ENCODE measurements around the gene STK26. TPM values are rescaled to one million over a fixed set of nuclear protein-coding genes. Genes with fewer than 3 reads are reported as not detected.
"Not testable (repeated sequence)": the region's sequence is repeated elsewhere in the genome, so short reads cannot be mapped to it uniquely, and the experiment has no call there.

STK26 gene
- polyA plus RNA-seq (ENCODE audit: insufficient read length in 3 of 3): 1 to 10 TPM; 7.1 to 10.0 (median 8.7) TPM
- long read RNA-seq, donor 1, partial matches to known transcripts: 0 of 1 reads
- long read RNA-seq, donor 1, other reads (novel, unspliced or antisense): 0 of 1 reads
- long read RNA-seq, donor 2, partial matches to known transcripts: 0 of 1 reads
- long read RNA-seq, donor 2, other reads (novel, unspliced or antisense): 0 of 1 reads
- long read RNA-seq, donor 3, partial matches to known transcripts: 0 of 2 reads
- long read RNA-seq, donor 3, other reads (novel, unspliced or antisense): 0 of 2 reads
- long read RNA-seq, donor 4: 0 reads
- long read RNA-seq, donor 5: 0 reads
- long read RNA-seq, donor 6: 0 reads
- long read RNA-seq, donor 7: 0 reads
- long read RNA-seq, donor 8, partial matches to known transcripts: 0 of 1 reads
- long read RNA-seq, donor 8, other reads (novel, unspliced or antisense): 0 of 1 reads
- long read RNA-seq, donor 9, partial matches to known transcripts: 0 of 5 reads
- long read RNA-seq, donor 9, other reads (novel, unspliced or antisense): 0 of 5 reads
- long read RNA-seq, donor 10, partial matches to known transcripts: 0 of 2 reads
- long read RNA-seq, donor 10, other reads (novel, unspliced or antisense): 0 of 2 reads
- long read RNA-seq, donor 11: 0 reads
- long read RNA-seq, donor 12, partial matches to known transcripts: 0 of 3 reads
- long read RNA-seq, donor 12, other reads (novel, unspliced or antisense): 0 of 3 reads
- long read RNA-seq, donor 13: 0 reads
- long read RNA-seq, donor 14, partial matches to known transcripts: 0 of 2 reads
- long read RNA-seq, donor 14, other reads (novel, unspliced or antisense): 0 of 2 reads
- long read RNA-seq, donor 15, partial matches to known transcripts: 0 of 2 reads
- long read RNA-seq, donor 15, other reads (novel, unspliced or antisense): 0 of 2 reads
- long read RNA-seq, donor 16: 0 reads

DNA sequence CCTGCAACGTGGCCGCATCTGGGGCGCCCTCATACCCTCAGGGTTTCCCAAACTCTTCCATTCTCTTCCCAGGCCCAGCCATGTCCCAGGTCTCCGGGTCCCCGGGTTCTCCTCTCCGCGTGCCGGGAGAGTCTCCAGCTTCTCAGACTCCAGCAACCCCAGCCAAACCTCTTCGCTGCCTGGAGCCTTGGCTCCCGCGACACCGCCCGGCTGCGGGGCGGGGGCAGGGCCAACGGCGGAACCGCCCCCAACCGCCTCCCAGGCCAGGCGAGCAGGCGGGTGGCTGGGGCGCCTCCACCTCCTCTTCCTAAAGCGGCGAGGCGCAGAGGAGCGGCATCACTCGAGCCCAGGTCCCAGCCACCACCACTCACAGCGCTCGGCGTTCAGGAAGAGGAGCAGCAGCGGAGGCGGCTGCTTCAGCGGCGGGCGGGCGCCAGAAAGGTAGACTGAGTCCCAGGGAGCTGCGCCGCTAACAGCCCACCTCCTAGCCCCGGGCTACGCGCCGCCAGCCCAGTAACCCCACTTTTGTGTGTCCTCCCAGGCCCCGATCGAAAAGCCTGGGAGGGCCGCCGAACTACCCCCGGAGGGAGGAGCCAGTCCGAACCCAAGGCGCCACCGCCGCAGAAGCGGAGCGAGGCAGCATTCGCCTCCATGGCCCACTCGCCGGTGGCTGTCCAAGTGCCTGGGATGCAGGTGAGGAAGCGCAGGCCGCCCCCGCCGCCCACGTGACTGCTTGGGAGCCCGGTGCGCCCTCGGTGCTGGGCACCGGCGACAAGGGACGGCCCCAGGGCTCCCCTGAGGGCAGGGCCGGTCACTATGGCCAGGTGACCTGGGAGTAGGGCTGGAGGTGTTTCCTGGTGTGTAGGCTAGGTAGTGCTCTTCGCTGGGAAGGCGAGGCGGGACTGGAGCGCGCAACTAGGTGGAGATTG, at the start of gene STK26:
TSS of gene STK26 (plus strand) at position 336 of the 929 bp plus-strand sequence. CDS start at position 652, 316 bp downstream.
- DNase-seq: peak; percentile 37

DNA sequence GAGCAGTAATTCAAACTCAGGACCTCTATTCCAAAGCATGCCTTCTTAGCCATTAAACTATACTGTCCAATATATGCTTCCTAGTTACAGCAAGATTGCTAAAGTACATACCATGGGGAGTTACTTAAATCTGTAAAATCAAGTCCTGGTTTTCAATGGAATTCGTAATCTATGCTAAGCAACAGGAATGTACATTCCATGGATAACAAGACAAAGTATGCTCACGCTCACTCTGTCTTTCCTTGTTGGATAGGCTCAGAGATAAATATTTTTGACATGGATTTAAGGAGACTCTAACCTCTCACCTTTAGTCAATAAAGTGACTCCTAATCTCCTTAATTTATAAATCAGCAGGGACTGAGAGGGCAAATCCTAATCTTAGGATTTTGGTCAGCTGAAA, 47.3 kb upstream of the STK26 start:
- no peak for DNase-seq

DNA sequence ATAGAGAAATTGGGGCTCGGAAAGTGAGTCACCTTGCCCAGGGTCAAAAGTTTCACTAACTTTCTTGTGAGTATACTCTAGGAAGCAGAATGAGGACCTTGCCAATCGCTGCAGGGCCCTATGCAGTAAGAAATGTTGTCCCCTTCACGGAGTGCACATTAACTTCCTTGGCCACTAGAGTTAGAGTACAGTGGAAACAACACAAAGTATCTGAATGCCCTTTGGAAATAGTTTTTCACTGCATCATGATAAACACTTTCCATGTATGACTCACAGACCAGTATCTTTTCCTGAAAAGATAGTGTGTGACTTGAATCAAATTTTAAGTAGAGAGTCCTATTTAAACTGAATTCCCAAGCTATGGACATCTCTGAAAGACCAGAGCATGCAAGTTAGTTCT, 45.5 kb upstream of the STK26 start:
- no peak for DNase-seq

DNA sequence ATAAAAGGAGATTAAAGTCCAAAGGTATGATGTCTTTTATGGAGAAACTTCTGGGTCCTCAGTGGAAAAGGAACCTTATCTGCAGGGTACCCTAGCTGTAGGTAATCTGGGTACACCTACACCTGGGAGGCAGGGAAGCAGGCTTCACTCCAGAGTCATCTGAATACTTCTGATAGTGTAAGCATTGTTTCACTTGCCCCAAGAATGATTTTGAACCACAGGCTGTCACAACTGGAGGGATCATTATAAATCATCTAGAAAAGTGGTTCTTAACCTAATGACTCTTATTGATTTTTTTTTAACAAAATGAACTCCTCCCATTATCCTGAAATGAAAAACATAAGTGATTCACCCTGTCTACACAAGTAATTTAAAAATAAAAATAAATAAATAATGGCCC, 44.0 kb upstream of the STK26 start:
- DNase-seq: no peak

DNA sequence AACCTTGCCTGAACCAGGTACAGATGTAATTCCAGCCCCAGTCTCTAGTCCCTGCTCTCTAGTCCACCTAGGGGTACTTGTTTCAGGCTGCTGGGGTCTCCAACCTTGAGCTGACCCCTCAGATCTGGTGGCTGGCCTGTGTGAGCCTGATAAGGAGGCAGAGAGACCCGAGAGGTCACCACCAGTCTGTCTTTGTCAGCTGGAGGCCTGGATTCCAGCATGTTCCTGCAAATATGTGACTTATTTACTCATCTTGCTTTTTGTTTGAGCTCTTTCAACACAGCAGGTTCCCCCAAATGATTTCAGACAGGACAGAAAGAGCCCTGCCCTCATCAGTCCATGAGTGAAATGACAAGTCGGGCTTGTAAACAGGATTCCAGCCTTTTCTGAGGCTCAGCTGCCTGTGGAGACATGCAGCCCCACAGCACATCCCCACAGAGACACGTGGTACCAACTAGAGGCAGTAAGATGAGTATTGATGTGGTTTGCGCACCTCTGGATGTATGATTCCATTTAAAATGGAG, 37.5 kb upstream of the STK26 start:
- no peak for DNase-seq

DNA sequence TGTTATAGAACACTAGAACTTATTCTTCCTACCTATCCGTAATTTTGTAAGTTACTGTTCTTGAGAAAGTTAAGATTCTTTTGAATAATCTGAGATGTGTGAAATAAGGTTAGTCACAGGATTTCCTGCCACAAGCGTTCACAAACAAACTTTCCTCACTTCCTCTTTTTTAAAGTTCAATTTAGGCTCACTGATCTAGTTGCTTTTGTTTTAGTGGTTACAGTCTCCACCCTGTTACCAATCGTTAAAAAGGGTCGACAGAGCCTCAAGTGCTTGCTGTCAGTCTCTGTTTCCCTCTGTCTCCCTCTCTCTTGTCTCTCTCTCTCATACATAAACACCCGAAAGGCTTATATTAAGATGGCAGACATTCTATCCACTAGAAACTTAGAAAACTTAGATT, 35.9 kb upstream of the STK26 start:
- DNase-seq: no peak

DNA sequence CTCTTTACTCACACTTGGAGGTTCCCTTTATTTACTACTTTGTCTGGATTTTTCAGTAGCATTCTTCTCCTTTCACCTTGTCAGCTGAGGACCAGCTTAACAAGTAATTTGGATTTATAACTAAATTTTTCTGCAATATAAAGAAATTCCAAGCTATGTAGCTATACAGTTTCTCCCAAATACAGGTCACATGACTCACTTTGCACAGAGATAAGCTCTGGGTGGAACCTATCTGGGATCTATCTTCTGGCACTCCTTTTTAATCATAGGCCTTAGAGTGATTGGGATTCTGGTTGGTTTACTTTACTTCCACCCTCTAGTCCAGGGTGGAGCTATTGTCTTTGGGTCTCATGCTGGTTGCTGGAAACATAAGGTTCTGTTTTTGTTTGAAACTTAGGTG, 34.9 kb upstream of the STK26 start:
- DNase-seq: no peak

DNA sequence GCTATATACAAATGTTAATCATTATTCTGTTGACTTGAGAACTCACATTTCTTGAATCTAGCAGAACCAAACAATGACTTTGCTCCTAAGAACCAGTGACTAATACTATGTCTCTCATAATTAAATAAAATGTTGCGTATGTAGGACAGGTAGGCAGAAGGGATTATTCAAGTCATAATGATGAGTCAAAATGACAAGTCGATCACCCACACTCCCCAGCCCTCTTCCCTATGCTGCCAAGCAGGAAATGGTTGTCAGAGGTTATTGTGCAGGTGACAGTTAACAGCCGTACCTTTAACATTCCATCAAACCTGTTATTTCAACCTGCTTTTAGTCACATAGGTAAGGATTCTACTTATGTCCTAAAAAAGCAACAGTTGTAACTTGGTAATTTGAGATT, 22.0 kb upstream of the STK26 start:
- no peak for DNase-seq

DNA sequence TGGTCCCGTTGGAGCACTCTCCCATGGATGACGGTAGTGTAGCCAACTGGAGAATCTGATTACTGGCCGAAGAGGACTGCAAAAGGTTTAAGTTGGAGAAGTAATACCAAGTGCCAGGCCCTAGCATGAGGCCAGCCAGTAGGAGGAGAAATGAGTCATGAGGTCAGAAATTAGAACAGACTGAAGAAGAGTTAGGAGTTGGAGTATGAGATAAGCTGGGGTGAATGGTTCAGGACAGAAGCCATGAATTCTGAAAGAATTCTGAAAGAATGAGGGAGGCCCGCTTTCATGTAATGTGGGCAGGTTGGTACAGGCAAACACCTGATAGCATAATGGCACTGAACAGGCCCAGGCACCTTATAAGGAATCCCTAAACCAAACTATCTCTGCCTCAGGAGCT, 18.4 kb upstream of the STK26 start:
- no peak for DNase-seq

DNA sequence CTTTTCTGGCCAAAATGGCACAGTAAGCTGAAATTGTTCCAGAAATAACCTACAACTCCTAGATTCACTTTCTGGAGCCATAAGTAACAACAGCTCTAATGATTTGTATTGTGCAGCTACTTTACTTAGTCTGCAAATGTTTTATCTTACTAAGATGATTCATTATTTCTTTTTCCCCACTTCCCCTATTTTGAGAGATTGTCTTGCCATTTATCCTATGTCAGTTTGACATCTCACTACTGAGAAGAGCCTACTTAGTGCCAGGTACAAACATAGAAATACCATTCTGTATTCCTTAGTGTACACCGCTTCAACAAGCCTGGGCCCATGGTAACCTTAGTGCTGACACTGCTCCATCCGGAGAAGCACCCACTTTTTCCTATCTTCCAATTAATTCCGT, 13.8 kb upstream of the STK26 start:
- DNase-seq: no peak

DNA sequence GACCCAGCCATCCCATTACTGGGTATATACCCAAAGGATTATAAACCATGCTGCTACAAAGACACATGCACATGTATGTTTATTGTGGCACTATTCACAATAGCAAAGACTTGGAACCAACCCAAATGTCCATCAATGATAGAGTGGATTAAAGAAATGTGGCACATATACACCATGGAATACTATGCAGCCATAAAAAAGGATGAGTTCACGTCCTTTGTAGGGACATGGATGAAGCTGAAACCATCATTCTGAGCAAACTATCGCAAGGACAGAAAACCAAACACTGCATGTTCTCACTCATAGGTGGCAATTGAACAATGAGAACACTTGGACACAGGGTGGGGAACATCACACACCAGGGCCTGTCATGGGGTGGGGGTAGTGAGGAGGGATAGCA, 12.9 kb upstream of the STK26 start:
- DNase-seq: not testable (repeated sequence)

DNA sequence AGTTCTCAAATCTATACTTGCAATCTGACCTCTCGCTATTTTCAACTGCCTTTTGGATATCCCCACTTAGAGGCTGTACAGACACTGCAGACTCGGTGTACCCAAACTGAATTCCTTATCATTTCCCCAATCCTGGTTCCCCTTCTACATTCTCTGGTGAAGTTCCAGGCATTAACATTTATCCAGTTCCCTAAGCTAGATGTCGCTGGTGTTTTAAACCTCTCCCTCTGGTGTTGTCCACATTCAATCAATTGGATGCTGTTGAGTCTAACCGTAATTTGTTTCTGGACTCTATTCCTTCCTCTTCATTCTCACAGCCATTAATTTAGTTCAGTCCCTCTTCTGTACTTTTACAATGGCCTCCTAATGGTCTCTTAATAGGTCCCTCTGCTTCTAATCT, 7.2 kb upstream of the STK26 start:
- no peak for DNase-seq

DNA sequence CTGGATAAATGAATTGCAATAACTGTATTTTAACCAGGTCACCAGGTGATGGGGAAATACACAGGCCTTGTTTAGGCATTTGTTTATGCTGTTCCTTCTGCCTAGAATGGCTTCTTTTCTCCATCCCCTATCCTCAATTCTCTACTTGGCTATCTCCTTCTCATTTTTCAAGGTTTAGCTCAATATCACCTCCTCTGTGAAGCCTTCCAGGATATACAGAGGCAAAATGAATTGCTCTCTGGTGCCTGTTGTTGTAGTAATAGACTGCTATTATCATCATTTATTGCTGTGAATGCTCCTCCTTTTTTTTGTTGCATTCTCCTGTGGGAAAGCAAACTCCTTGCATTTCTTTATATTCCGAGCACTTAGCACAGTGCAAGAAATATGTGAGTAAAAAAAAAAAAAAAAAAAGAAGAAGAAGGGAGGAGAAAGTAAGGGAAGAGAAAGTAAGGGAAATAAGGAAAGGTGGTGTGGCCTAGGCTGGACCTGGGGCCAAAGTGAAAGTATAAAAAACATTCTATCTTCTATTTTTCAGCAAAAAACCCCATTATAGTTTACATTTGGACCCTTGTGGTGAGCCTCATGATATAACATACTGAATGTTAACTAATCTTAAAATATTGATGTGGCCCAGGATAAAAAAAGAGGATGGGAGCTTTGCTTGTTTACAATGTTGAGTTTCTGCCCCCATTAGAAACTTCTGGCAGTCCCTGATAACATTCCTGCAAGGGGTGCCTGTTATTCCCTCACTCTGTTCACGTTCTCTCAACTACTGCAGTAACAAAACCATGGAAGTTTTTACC, 6.3 kb upstream of the STK26 start:
- no peak for DNase-seq

DNA sequence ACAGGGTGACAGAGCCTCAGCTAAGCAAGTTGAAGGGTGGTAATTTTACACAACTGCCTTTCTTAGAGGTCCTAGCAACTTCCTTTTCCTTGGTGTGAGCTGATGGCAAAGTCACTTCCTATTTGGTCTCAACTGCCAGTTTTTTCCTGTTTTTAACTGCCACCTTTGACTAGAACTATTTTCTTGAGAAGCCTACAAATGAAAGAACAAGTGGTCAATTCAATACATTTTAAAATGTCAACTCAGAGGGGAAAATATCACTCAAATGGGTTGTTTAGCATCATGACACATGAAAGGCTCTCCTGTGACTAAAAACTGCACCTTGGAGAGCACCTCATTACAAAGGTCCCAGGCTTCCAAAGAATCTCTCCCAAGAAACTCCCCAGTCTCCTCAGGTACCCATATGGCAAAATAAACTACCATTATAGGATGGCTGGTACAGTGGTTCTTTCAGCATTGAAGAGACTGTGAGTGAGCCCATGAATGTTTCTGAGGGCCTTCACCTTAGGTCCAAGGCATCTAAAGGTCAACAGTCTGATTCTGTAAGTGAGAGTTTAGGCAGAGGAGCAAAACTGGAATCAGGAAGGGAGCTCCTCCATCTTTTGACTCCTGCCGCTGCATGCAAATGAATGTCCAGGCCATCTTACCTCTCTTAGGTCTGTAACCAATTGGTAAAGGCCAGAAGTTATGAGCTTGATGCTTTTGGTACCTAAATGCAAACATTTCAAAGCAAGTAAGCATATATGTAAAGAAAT, 5.5 kb upstream of the STK26 start:
- no peak for DNase-seq

DNA sequence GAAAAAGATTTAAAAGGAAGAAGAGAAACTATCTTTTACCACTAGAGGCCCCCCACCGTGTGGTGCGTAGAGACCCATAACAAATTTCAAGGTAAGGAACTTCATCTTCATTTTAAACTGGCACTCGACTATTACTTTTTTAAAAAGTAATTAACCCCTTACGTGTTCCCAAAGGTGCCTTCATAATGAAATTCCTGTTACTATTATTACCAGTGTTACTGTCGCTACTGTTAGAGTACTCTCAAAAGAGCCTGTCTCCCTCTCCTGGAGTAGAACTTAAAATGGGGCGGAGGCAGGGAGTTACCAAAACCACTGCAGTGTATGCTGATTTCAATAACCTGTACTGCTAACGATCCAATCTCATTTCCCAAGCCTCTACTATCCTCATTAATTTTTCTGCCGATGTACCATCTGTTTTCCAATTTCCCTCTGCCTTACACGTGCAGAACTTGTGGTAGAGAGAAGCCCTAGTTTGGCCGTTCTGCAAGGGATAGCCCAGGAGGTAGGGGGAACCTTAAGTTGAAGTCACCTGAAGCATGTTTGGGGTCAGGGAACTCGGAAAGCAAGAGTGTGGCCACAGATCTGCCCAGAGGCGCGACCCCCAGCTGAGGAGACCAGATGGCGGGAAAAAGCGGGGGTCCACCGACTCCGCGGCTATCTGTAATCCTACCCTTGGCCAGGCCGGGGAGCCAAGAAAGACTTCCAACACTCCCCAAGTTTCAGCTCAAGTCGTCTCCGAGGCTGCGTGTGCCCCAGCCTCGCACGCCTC, 720 bp upstream of the STK26 start:
- no peak for DNase-seq

DNA sequence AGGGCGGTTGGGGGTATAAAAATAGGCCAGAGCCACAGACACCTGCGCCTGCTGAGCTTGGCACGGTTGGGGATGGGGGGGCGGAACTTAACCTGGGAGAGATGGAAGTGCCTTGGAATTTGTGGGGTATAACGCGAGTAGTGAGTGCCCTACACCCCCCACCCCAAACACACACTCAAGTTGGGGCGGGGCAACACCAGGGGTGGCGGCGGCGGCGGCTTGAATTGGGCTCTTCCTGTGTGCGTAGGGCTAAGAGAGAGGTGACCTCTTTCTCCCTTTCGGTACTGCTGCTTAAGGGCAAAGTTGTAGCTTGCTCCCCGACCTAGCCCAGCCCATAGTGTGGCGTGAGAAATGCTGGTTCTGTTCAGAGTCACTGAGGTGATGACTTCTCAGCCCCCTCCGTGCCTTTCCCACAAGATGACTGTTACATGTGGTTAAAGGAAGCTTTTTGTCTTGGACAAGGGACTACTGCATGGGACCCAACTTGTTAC, 839 bp downstream of the STK26 start:
- DNase-seq: no peak

DNA sequence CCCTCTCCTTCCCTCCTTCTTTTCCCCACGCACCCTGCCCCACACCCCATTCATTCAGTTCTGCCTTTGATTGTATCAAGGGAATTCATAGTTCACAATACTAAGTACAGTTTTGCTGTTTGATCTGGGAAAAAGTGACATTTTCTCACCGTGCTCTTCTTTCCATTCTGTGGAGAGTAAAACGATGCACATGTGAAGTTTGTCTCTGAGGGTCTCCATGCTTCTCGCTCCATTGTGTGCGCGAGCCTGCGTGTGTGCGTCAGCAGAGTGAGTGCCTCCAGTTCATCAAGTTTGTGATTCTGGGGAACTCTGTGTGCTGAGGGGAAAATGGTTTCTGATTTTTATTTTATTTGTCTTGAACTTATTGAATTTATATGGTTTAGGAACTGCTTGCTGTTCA, 1.9 kb downstream of the STK26 start:
- no peak for DNase-seq

DNA sequence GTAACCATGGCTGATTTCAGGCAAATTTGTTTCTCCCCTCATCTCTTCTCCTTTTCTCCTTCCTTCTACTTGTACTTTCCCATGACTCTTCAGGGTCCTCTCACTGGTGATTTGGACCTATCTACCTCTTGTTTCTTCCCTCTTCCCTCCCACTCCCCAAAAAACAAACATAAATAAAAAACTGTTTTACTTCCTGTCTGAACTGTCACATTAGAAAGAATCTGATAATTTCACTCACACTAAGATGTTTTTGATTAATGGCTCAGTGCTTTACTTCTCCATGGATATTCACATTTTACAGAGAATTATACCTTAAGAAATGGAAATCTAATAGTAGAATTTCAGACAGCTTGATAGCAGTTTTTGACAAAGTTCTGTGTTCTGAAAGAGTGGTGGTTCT, 7.2 kb downstream of the STK26 start:
- no peak for DNase-seq

DNA sequence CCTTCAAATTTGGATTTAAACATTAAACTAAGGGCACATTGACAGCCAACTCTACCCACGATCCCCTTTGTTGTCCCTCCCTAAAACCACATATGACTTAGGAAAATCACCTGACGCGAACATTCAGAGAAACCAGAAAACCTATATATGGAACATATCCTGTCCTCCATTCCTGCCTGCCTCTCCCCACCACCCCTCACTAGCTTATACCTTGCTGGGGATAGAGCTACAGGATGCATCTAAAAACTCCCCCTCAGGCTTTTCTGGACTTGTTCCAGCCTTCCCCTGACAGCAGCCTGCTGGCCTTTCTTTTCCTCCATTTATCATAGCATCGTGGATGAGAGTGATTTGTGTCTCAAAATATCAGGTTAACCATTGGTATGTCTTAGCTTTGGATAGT, 8.8 kb downstream of the STK26 start:
- no peak for DNase-seq
